AG09309 (cell line): Measurements from ENCODE around the gene RHOBTB1.

ENCODE experiments used
- DNase-seq: peaks from one replicate; pipeline ENCODE4 v3.0.0-alpha.2; 2010; ENCODE audit warnings: low read depth
- H3K4me3 ChIP-seq: 2 replicates; pipeline ENCODE4 v1.5.1; 2011; ENCODE audit warnings: mild to moderate bottlenecking, low read depth, low read length, moderate library complexity; ENCODE audit not compliant: control insufficient read depth
- CTCF ChIP-seq: IDR thresholded peaks from 2 replicates; pipeline ENCODE4 v1.5.1; 2011; ENCODE audit warnings: mild to moderate bottlenecking, low read depth, low read length, inconsistent platforms; ENCODE audit not compliant: insufficient read depth, control insufficient read depth; ENCODE audit errors: missing control alignments

The RHOBTB1 gene

GRCh38 chr10:60965696-60966095 lies 21.7 kb upstream of the RHOBTB1 start:
- DNase-seq: no peak
- TF ChIP-seq CTCF: no peak

DNA sequence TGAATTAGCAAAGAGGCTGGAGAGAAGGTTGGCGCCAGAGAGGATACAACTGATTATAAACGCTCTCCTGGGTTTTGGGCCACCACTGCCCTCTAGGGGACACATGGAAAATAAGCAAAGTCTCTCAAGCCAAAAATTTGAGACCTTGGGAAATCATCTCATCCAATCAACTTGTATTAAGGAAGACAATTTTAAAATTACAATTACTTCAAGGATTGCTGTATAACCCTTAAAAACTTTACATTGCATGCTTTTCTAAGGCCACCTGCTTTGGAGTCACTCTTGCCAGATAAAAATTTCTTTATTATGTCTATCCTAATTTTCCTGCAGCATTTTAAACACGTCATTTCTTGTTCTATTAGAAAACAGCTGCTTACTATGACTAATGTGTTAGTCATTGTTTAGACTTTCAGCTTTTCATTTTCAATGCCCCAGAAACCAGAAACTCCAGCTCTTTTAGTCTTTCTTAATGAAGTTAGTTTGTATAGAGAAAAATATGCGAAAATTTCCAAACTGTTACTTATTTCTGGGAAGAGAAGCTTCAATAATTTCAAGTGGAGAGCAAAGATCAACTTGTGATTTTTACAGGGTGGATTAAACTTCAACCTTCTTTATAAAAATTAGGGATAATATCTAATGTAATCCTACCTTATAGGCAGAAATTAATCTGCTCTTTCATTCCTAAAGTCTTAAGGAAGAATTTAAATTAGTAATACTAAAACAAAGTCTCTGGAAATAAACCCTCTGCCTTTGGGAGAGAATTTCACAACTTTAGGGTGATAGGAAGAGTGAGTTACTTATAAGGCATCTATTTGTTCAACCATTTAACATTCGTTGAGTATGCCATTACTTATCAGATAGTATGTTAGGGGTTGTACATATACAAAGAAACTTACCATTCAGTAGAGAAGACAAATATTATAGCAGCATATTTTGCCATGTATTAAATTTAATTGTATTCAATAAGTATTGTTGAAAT lies 20.6 kb upstream of the RHOBTB1 start:
- no peak for DNase-seq
- TF ChIP-seq CTCF: peak; percentile 76
- H3K4me3 ChIP-seq: no peak overlapping the region

More at GRCh38 chr10:60965696-60966095, 21.7 kb upstream of the RHOBTB1 start:
- H3K4me3 ChIP-seq: no peak overlapping the region

GRCh38 chr10:60963441-60964256 lies 19.7 kb upstream of the RHOBTB1 start:
- no peak overlapping the region for H3K4me3 ChIP-seq
- no peak for TF ChIP-seq CTCF
- DNase-seq: no peak

DNA sequence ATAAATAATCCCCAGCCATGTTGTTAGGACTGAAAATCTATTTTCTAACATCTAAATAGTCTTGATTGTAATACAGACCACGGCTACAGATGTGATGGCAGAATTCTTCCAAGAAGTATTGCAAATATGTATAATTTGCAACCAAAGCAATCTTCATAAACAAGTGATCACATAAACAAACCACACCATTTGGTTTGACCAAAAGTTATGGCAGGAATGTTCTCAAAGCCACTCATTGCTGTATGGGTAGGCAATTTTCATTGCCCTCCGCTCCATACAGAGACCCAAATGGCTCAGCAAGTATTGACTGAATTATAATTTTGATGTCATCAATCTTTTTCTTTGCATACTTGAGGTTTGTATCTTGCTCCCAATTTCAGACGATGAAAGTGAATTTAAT lies 19.0 kb upstream of the RHOBTB1 start:
- no peak overlapping the region for H3K4me3 ChIP-seq
- no peak for TF ChIP-seq CTCF
- DNase-seq: no peak

DNA sequence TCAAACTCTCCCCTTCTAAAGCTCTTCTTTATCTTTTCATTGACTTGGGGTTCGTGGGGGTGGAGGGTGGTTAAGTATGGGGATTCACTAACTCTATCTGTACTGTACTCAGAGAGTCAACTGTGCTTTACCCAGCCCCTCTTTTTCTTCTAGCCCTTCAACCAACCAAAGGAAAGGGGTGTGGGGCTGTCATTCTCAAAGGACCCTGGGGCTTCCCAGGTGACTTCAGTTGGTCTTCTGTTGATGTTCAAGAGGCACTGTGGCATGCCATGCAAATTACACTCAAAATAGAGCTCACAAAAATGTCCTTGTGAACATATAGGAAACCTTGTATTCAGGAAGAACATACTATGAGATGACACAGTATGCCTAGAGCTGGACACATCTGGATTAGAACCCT lies 16.9 kb upstream of the RHOBTB1 start:
- no peak for TF ChIP-seq CTCF
- no peak overlapping the region for H3K4me3 ChIP-seq
- no peak for DNase-seq

- no peak for DNase-seq
- TF ChIP-seq CTCF: no peak
- no peak overlapping the region for H3K4me3 ChIP-seq
Measured at GRCh38 chr10:60960031-60960430, 16.0 kb upstream of the RHOBTB1 start.
